ENCODE data around the gene NPLOC4.
A peak's percentile ranks its signal among the peaks of the same experiment; 100 is the strongest.
"Not testable (repeated sequence)": the region's sequence is repeated elsewhere in the genome, so short reads cannot be mapped to it uniquely, and the experiment has no call there.

The NPLOC4 gene

GRCh38 chr17:81533339-81534141, 103.4 kb downstream of the NPLOC4 start:
- H4K20me1 ChIP-seq (ENCODE audit: insufficient read depth, low read length): peaks cover 21% of the 10 kb centered on the region
- H3K9ac ChIP-seq (ENCODE audit: low read depth, low read length): no peak overlapping the region
- no peak overlapping the region for H3K27ac ChIP-seq (ENCODE audit: low read length)
- no peaks in the 10 kb centered on the region for H3K27me3 ChIP-seq (ENCODE audit: insufficient read depth, low read length, poor library complexity)
- DNase-seq: no peak
- ATAC-seq (ENCODE audit: insufficient read depth, low read depth): peak; percentile 17; the same call in 2 of the 3 replicates
- H3K79me2 ChIP-seq (ENCODE audit: insufficient read depth, low read length): no peaks in the 10 kb centered on the region
- H3K36me3 ChIP-seq (ENCODE audit: insufficient read depth, low read length): peaks cover 4% of the 10 kb centered on the region
- TF ChIP-seq CTCF (IDR thresholded peaks at IDR 0.05; ENCODE audit: borderline replicate concordance, extremely low read depth, low read length, poor library complexity, severe bottlenecking) (no peak), EZH2 (IDR thresholded peaks at IDR 0.05; ENCODE audit: borderline replicate concordance, low read depth, low read length, severe bottlenecking) (no peak)
- H3K4me2 ChIP-seq (ENCODE audit: insufficient read depth, low read length): no peak overlapping the region
- no peaks in the 10 kb centered on the region for H3K4me1 ChIP-seq (ENCODE audit: insufficient read depth, low read length)
- H2AFZ ChIP-seq (ENCODE audit: low read depth, low read length): no peak overlapping the region
- H3K4me3 ChIP-seq (ENCODE audit: low read depth in 1 of 2, low read length in 2 of 2): no peak overlapping the region
- no peaks in the 10 kb centered on the region for H3K9me3 ChIP-seq (ENCODE audit: insufficient read depth, low read length, severe bottlenecking)

GRCh38 chr17:81532490-81533287, 104.2 kb downstream of the NPLOC4 start:
- Histone ChIP-seq H3K4me2 (ENCODE audit: insufficient read depth, low read length) (no peak overlapping the region), H3K9ac (ENCODE audit: low read depth, low read length) (no peak overlapping the region), H3K27me3 (ENCODE audit: insufficient read depth, low read length, poor library complexity) (no peaks in the 10 kb centered on the region), H3K4me1 (ENCODE audit: insufficient read depth, low read length) (no peaks in the 10 kb centered on the region), H3K27ac (ENCODE audit: low read length) (no peak overlapping the region), H3K9me3 (ENCODE audit: insufficient read depth, low read length, severe bottlenecking) (no peaks in the 10 kb centered on the region), H2AFZ (ENCODE audit: low read depth, low read length) (no peak overlapping the region), H4K20me1 (ENCODE audit: insufficient read depth, low read length) (peaks cover 17% of the 10 kb centered on the region), H3K79me2 (ENCODE audit: insufficient read depth, low read length) (no peaks in the 10 kb centered on the region), H3K4me3 (ENCODE audit: low read depth in 1 of 2, low read length in 2 of 2) (no peak overlapping the region), H3K36me3 (ENCODE audit: insufficient read depth, low read length) (no peaks in the 10 kb centered on the region)
- no peak for DNase-seq
- ATAC-seq (ENCODE audit: insufficient read depth, low read depth): 0 out of 3 replicates have a peak, but pooled peaks have one; percentile 7
- TF ChIP-seq CTCF (IDR thresholded peaks at IDR 0.05; ENCODE audit: borderline replicate concordance, extremely low read depth, low read length, poor library complexity, severe bottlenecking) (no peak), EZH2 (IDR thresholded peaks at IDR 0.05; ENCODE audit: borderline replicate concordance, low read depth, low read length, severe bottlenecking) (no peak)

GRCh38 chr17:81531998-81532404, 104.9 kb downstream of the NPLOC4 start:
- not testable (repeated sequence) for H3K79me2 ChIP-seq (ENCODE audit: insufficient read depth, low read length); H3K27me3 ChIP-seq (ENCODE audit: insufficient read depth, low read length, poor library complexity); H3K4me3 ChIP-seq (ENCODE audit: low read depth in 1 of 2, low read length in 2 of 2); H3K9me3 ChIP-seq (ENCODE audit: insufficient read depth, low read length, severe bottlenecking); H2AFZ ChIP-seq (ENCODE audit: low read depth, low read length); DNase-seq; H3K9ac ChIP-seq (ENCODE audit: low read depth, low read length); H3K27ac ChIP-seq (ENCODE audit: low read length); H3K4me2 ChIP-seq (ENCODE audit: insufficient read depth, low read length); ATAC-seq (ENCODE audit: insufficient read depth, low read depth); H3K4me1 ChIP-seq (ENCODE audit: insufficient read depth, low read length); H3K36me3 ChIP-seq (ENCODE audit: insufficient read depth, low read length)
- peaks cover 13% of the 10 kb centered on the region; the same call in 1 of the 2 replicates for H4K20me1 ChIP-seq (ENCODE audit: insufficient read depth, low read length)

- not testable (repeated sequence) for H3K9me3 ChIP-seq (ENCODE audit: insufficient read depth, low read length, severe bottlenecking); H2AFZ ChIP-seq (ENCODE audit: low read depth, low read length); DNase-seq; H3K36me3 ChIP-seq (ENCODE audit: insufficient read depth, low read length); H3K9ac ChIP-seq (ENCODE audit: low read depth, low read length); H3K27ac ChIP-seq (ENCODE audit: low read length); H3K4me2 ChIP-seq (ENCODE audit: insufficient read depth, low read length); H3K27me3 ChIP-seq (ENCODE audit: insufficient read depth, low read length, poor library complexity); H3K4me3 ChIP-seq (ENCODE audit: low read depth in 1 of 2, low read length in 2 of 2); H3K79me2 ChIP-seq (ENCODE audit: insufficient read depth, low read length); ATAC-seq (ENCODE audit: insufficient read depth, low read depth); H3K4me1 ChIP-seq (ENCODE audit: insufficient read depth, low read length)
- peaks cover 13% of the 10 kb centered on the region for H4K20me1 ChIP-seq (ENCODE audit: insufficient read depth, low read length)
These were observed 105.9 kb downstream of the NPLOC4 start for GRCh38 chr17:81531013-81531412.

Measured in DND-41 (cell line).